Measurements from ENCODE around the gene PSME1.

PSME1 gene

DNA sequence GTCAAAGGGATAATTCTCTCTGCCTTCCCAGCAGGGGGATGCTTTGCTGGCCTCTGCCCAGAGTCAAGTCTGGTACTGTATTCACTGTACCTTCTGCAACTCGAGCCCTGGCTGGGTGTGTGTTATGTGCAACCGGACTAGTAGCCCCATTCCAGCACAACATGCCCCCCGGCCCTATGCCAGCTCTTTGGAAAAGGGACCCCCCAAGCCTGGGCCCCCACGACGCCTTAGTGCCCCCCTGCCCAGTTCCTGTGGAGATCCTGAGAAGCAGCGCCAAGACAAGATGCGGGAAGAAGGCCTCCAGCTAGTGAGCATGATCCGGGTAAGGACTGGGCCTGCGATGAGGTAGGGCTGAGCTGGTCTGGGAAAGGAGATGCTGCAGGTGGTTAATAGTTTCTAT, 14.6 kb downstream of the PSME1 start:
- peaks cover 51% of the 10 kb centered on the region for H3K36me3 Mint-ChIP-seq (ENCODE audit: low read depth)
- no peaks in the 10 kb centered on the region for H3K9me3 Mint-ChIP-seq
- H3K4me3 Mint-ChIP-seq = no peak overlapping the region
- no peaks in the 10 kb centered on the region for H3K27me3 Mint-ChIP-seq (ENCODE audit: low read depth, poor library complexity)
- TF ChIP-seq, protein P1, sequence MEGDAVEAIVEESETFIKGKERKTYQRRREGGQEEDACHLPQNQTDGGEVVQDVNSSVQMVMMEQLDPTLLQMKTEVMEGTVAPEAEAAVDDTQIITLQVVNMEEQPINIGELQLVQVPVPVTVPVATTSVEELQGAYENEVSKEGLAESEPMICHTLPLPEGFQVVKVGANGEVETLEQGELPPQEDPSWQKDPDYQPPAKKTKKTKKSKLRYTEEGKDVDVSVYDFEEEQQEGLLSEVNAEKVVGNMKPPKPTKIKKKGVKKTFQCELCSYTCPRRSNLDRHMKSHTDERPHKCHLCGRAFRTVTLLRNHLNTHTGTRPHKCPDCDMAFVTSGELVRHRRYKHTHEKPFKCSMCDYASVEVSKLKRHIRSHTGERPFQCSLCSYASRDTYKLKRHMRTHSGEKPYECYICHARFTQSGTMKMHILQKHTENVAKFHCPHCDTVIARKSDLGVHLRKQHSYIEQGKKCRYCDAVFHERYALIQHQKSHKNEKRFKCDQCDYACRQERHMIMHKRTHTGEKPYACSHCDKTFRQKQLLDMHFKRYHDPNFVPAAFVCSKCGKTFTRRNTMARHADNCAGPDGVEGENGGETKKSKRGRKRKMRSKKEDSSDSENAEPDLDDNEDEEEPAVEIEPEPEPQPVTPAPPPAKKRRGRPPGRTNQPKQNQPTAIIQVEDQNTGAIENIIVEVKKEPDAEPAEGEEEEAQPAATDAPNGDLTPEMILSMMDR (IDR thresholded peaks at IDR 0.05) = no peak
- H3K27ac Mint-ChIP-seq = no peak overlapping the region
- no peak for DNase-seq
- peaks cover 30% of the 10 kb centered on the region for H3K4me1 Mint-ChIP-seq

DNA sequence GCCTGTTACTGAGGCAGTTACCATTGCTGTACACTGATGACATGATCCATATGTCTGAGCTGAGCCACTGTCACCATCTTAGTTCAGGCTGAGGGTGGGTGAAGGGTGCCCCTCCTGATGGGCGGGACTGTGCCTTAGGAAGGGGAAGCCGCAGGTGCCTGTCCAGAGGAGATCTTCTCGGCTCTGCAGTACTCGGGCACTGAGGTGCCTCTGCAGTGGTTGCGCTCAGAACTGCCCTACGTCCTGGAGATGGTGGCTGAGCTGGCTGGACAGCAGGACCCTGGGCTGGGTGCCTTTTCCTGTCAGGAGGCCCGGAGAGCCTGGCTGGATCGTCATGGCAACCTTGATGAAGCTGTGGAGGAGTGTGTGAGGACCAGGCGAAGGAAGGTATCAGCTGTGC, 15.0 kb downstream of the PSME1 start:
- peaks cover 55% of the 10 kb centered on the region for H3K36me3 Mint-ChIP-seq (ENCODE audit: low read depth)
- no peak overlapping the region for H3K27ac Mint-ChIP-seq
- no peak overlapping the region for H3K4me3 Mint-ChIP-seq
- DNase-seq = no peak
- no peaks in the 10 kb centered on the region for H3K9me3 Mint-ChIP-seq
- peaks cover 26% of the 10 kb centered on the region for H3K4me1 Mint-ChIP-seq
- TF ChIP-seq, protein P1 (IDR thresholded peaks at IDR 0.05) = no peak
- no peaks in the 10 kb centered on the region for H3K27me3 Mint-ChIP-seq (ENCODE audit: low read depth, poor library complexity)

DNA sequence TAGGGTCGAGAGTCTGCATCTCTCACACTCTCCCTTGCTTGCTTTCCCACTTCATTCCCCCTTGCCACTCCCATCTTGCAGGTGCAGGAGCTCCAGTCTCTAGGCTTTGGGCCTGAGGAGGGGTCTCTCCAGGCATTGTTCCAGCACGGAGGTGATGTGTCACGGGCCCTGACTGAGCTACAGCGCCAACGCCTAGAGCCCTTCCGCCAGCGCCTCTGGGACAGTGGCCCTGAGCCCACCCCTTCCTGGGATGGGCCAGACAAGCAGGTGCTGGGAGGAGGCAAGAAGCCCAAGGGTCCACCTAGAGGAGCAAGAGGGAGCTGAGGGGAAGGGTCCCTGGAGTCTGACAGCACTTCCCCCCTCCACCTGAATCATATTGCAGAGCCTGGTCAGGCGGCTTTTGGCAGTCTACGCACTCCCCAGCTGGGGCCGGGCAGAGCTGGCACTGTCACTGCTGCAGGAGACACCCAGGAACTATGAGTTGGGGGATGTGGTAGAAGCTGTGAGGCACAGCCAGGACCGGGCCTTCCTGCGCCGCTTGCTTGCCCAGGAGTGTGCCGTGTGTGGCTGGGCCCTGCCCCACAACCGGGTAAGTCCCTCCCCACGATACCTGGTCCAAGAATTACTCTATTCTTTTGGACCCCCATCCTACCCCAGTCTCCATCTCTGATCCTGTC, 15.5 kb downstream of the PSME1 start:
- H3K27ac Mint-ChIP-seq = no peak overlapping the region
- no peak overlapping the region for H3K4me3 Mint-ChIP-seq
- TF ChIP-seq, protein P1 (IDR thresholded peaks at IDR 0.05) = no peak

DNA sequence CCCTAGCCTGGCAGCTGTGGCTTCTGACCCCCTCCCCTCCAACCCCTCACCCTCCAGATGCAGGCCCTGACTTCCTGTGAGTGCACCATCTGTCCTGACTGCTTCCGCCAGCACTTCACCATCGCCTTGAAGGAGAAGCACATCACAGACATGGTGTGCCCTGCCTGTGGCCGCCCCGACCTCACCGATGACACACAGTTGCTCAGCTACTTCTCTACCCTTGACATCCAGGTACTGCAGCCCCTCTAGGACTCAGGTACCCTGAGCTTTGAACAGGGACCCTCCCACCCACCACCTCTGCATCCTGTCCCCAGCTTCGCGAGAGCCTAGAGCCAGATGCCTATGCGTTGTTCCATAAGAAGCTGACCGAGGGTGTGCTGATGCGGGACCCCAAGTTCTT, 19.1 kb downstream of the PSME1 start:
- DNase-seq = no peak
- Mint-ChIP-seq H3K36me3 (ENCODE audit: low read depth) (peaks cover 64% of the 10 kb centered on the region), H3K4me3 (no peak overlapping the region), H3K27me3 (ENCODE audit: low read depth, poor library complexity) (no peaks in the 10 kb centered on the region), H3K9me3 (no peaks in the 10 kb centered on the region), H3K27ac (no peak overlapping the region), H3K4me1 (peaks cover 4% of the 10 kb centered on the region)
- TF ChIP-seq, protein P1 (IDR thresholded peaks at IDR 0.05) = no peak

More for the DNA sequence above, 15.5 kb downstream of the PSME1 start:
- H3K27me3 Mint-ChIP-seq (ENCODE audit: low read depth, poor library complexity) = no peaks in the 10 kb centered on the region
- no peak for DNase-seq
- peaks cover 21% of the 10 kb centered on the region for H3K4me1 Mint-ChIP-seq
- peaks cover 57% of the 10 kb centered on the region for H3K36me3 Mint-ChIP-seq (ENCODE audit: low read depth)
- no peaks in the 10 kb centered on the region for H3K9me3 Mint-ChIP-seq

DNA sequence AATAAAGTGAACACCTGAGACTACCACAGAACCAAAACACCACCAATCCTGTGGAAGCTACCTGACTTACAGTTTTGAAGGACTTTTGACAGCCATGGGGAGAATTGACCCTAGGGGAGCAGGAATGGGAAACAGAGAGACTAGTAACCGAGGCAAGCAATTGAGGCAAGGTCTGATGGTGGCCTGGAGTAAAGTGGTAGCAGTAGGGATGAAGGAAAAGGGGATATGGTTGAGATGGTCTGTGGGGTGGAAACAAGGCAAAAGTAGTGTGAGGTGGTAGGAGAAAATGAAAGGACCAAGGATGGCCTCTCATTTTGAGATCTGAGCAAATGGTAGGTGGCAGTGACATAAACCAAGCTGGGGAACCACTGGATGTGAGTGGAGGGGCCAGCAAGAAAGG, 20.8 kb downstream of the PSME1 start:
- Mint-ChIP-seq H3K27ac (peak overlapping the region; percentile 36), H3K4me1 (peaks cover 16% of the 10 kb centered on the region), H3K27me3 (ENCODE audit: low read depth, poor library complexity) (no peaks in the 10 kb centered on the region), H3K36me3 (ENCODE audit: low read depth) (peaks cover 49% of the 10 kb centered on the region), H3K9me3 (no peaks in the 10 kb centered on the region), H3K4me3 (no peak overlapping the region)
- TF ChIP-seq, protein P1 (IDR thresholded peaks at IDR 0.05) = no peak
- no peak for DNase-seq

DNA sequence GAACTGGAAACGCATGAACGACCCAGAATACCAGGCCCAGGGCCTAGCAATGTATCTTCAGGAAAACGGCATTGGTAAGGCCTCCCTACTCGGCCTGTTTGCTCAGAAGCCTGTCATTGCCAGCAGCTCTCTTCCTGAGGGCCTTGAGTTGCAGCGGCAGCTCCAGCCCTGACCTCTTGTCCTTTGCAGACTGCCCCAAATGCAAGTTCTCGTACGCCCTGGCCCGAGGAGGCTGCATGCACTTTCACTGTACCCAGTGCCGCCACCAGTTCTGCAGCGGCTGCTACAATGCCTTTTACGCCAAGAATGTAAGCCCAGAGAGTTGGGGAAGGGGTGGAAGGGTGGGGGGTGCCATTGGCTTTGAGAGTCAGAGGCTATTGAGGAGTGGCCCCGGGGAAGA, 21.3 kb downstream of the PSME1 start:
- Mint-ChIP-seq H3K36me3 (ENCODE audit: low read depth) (peaks cover 48% of the 10 kb centered on the region), H3K4me1 (peaks cover 21% of the 10 kb centered on the region), H3K9me3 (no peaks in the 10 kb centered on the region), H3K27ac (peak overlapping the region; percentile 39), H3K4me3 (no peak overlapping the region), H3K27me3 (ENCODE audit: low read depth, poor library complexity) (no peaks in the 10 kb centered on the region)
- TF ChIP-seq, protein P1 (IDR thresholded peaks at IDR 0.05) = no peak
- DNase-seq = no peak

Data from nephron progenitor cell (in vitro differentiated cells).